ENCODE measurements around the gene RTCB. TPM values are rescaled to one million over a fixed set of nuclear protein-coding genes. Genes with fewer than 3 reads are reported as not detected.
A peak's percentile ranks its signal among the peaks of the same experiment; 100 is the strongest.

The RTCB gene
- total and polyA plus RNA-seq, 2 experiments from 2014 or later: 52.5 to 99.0 TPM

- Histone ChIP-seq H4K20me1 (replicated peaks; ENCODE audit: insufficient read depth) (no peaks in the 10 kb centered on the region), H3K4me3 (no peak overlapping the region), H3K27me3 (ENCODE audit: insufficient read depth) (no peaks in the 10 kb centered on the region), H3K9me2 (ENCODE audit: insufficient read depth) (no peaks in the 10 kb centered on the region), H3K79me2 (replicated peaks; ENCODE audit: insufficient read depth) (no peaks in the 10 kb centered on the region), H3F3A (replicated peaks; ENCODE audit: low read depth) (no peaks in the 10 kb centered on the region), H3K4me2 (no peak overlapping the region), H3K4me1 (ENCODE audit: insufficient read depth) (no peaks in the 10 kb centered on the region), H3K36me3 (ENCODE audit: insufficient read depth) (no peaks in the 10 kb centered on the region), H3K27ac (ENCODE audit: low read depth) (no peak overlapping the region), H2AFZ (0 out of 2 replicates have a peak overlapping the region, but pooled peaks have one; percentile 38)
- DNase-seq (ENCODE audit: low spot score) (peak; percentile 93), ATAC-seq (peak; percentile 97)
- H3K36me3 Mint-ChIP-seq (ENCODE audit: low read depth): no peaks in the 10 kb centered on the region
- no peak overlapping the region for H3K4me3 Mint-ChIP-seq
- no peaks in the 10 kb centered on the region for H3K4me1 Mint-ChIP-seq
- no peaks in the 10 kb centered on the region for H3K9me3 Mint-ChIP-seq
- TF ChIP-seq JUNB (IDR thresholded peaks at IDR 0.05; ENCODE audit: unreplicated experiment): no peak
- TF ChIP-seq CTCF (conservative IDR thresholded peaks at IDR 0.05; ENCODE audit: low read depth in 2 of 2): peak; percentile 94 to 98
- peaks cover 6% of the 10 kb centered on the region for H3K27me3 Mint-ChIP-seq (ENCODE audit: insufficient read depth, low read depth, poor library complexity)
- H3K27ac Mint-ChIP-seq: no peak overlapping the region
These were observed 33.3 kb downstream of the RTCB start for GRCh38 chr22:32378707-32379272.

- H3K36me3 ChIP-seq (ENCODE audit: insufficient read depth): no peaks in the 10 kb centered on the region
- Mint-ChIP-seq H3K4me1 (no peaks in the 10 kb centered on the region), H3K27me3 (ENCODE audit: insufficient read depth, low read depth, poor library complexity) (peaks cover 6% of the 10 kb centered on the region), H3K9me3 (no peaks in the 10 kb centered on the region), H3K36me3 (ENCODE audit: low read depth) (no peaks in the 10 kb centered on the region), H3K27ac (no peak overlapping the region), H3K4me3 (no peak overlapping the region)
- no peaks in the 10 kb centered on the region for H3K9me2 ChIP-seq (ENCODE audit: insufficient read depth)
- H3K4me1 ChIP-seq (ENCODE audit: insufficient read depth): no peaks in the 10 kb centered on the region
- H3K79me2 ChIP-seq (replicated peaks; ENCODE audit: insufficient read depth): no peaks in the 10 kb centered on the region
- no peaks in the 10 kb centered on the region for H4K20me1 ChIP-seq (replicated peaks; ENCODE audit: insufficient read depth)
- no peak overlapping the region for H2AFZ ChIP-seq
- DNase-seq (ENCODE audit: low spot score) (no peak), ATAC-seq (no peak)
- H3K27me3 ChIP-seq (ENCODE audit: insufficient read depth): no peaks in the 10 kb centered on the region
- no peak overlapping the region for H3K27ac ChIP-seq (ENCODE audit: low read depth)
- H3K4me3 ChIP-seq: no peak overlapping the region
- H3K4me2 ChIP-seq: no peak overlapping the region
- no peaks in the 10 kb centered on the region for H3F3A ChIP-seq (replicated peaks; ENCODE audit: low read depth)
- TF ChIP-seq NANOG (IDR thresholded peaks at IDR 0.05; ENCODE audit: borderline replicate concordance) (no peak), ZNF331 (CRISPR knock-in tag; IDR thresholded peaks at IDR 0.05; ENCODE audit: low read depth) (no peak), ZNF114 (CRISPR knock-in tag; IDR thresholded peaks at IDR 0.05) (no peak), REST (IDR thresholded peaks at IDR 0.05; ENCODE audit: unreplicated experiment) (no peak), EZH2 (IDR thresholded peaks at IDR 0.05; ENCODE audit: low read depth, unreplicated experiment) (no peak), EZH2phosphoT487 (IDR thresholded peaks at IDR 0.05; ENCODE audit: unreplicated experiment) (no peak), JUNB (IDR thresholded peaks at IDR 0.05; ENCODE audit: unreplicated experiment) (no peak), STAT1 (IDR thresholded peaks at IDR 0.05; ENCODE audit: unreplicated experiment) (no peak), ZNF462 (CRISPR knock-in tag; IDR thresholded peaks at IDR 0.05) (no peak), CREB1 (CRISPR knock-in tag; IDR thresholded peaks at IDR 0.05; ENCODE audit: low read depth) (no peak)
These were observed 35.4 kb downstream of the RTCB start for GRCh38 chr22:32376681-32377080.
